HG03196 (cell line): ENCODE results near the gene ZNFX1.
"Not testable (repeated sequence)": the region's sequence is repeated elsewhere in the genome, so short reads cannot be mapped to it uniquely, and the experiment has no call there.

Experiments
- ATAC-seq: cut with Tn5 transposase; IDR thresholded peaks from one replicate; pipeline ENCODE4 v1.9.1; 2021; ENCODE audit not compliant: unreplicated experiment

The ZNFX1 gene

GRCh38 chr20:49278036-49278817, at the start of gene ZNFX1:
ZNFX1 (minus strand) TSS chr20:49278057; CDS start chr20:49275839, 2,218 bp downstream.
- ATAC-seq, result peak; percentile 83

GRCh38 chr20:49326026-49326425, 48.2 kb upstream of the ZNFX1 start:
- ATAC-seq, result no peak

GRCh38 chr20:49324306-49324705, 46.4 kb upstream of the ZNFX1 start:
- ATAC-seq, result no peak

GRCh38 chr20:49323622-49324238, 45.9 kb upstream of the ZNFX1 start:
- ATAC-seq, result no peak

- no peak for ATAC-seq
Measured at GRCh38 chr20:49320460-49320859, 42.6 kb upstream of the ZNFX1 start.

- no peak for ATAC-seq
Measured at GRCh38 chr20:49319208-49319809, 41.5 kb upstream of the ZNFX1 start.

GRCh38 chr20:49318430-49319207, 40.8 kb upstream of the ZNFX1 start:
- no peak for ATAC-seq

GRCh38 chr20:49318091-49318429, 40.2 kb upstream of the ZNFX1 start:
- ATAC-seq, result no peak

GRCh38 chr20:49316704-49317103, 38.8 kb upstream of the ZNFX1 start:
- no peak for ATAC-seq

- no peak for ATAC-seq
Measured at GRCh38 chr20:49315580-49315979, 37.7 kb upstream of the ZNFX1 start.

GRCh38 chr20:49314052-49314451, 36.2 kb upstream of the ZNFX1 start:
- ATAC-seq, result not testable (repeated sequence)

GRCh38 chr20:49313283-49313682, 35.4 kb upstream of the ZNFX1 start:
- no peak for ATAC-seq

- ATAC-seq, result no peak
Measured at GRCh38 chr20:49312661-49313060, 34.8 kb upstream of the ZNFX1 start.

GRCh38 chr20:49310705-49311104, 32.8 kb upstream of the ZNFX1 start:
- ATAC-seq, result no peak

- ATAC-seq, result no peak
Measured at GRCh38 chr20:49308875-49309274, 31.0 kb upstream of the ZNFX1 start.

- no peak for ATAC-seq
Measured at GRCh38 chr20:49306903-49307620, 29.2 kb upstream of the ZNFX1 start.

GRCh38 chr20:49303065-49303552, 25.3 kb upstream of the ZNFX1 start:
- no peak for ATAC-seq

- no peak for ATAC-seq
Measured at GRCh38 chr20:49297605-49298530, 20.0 kb upstream of the ZNFX1 start.

- ATAC-seq, result not testable (repeated sequence)
Measured at GRCh38 chr20:49294002-49294654, 16.3 kb upstream of the ZNFX1 start.
